Measurements from ENCODE around the gene KRT13.

KRT13 gene

DNA sequence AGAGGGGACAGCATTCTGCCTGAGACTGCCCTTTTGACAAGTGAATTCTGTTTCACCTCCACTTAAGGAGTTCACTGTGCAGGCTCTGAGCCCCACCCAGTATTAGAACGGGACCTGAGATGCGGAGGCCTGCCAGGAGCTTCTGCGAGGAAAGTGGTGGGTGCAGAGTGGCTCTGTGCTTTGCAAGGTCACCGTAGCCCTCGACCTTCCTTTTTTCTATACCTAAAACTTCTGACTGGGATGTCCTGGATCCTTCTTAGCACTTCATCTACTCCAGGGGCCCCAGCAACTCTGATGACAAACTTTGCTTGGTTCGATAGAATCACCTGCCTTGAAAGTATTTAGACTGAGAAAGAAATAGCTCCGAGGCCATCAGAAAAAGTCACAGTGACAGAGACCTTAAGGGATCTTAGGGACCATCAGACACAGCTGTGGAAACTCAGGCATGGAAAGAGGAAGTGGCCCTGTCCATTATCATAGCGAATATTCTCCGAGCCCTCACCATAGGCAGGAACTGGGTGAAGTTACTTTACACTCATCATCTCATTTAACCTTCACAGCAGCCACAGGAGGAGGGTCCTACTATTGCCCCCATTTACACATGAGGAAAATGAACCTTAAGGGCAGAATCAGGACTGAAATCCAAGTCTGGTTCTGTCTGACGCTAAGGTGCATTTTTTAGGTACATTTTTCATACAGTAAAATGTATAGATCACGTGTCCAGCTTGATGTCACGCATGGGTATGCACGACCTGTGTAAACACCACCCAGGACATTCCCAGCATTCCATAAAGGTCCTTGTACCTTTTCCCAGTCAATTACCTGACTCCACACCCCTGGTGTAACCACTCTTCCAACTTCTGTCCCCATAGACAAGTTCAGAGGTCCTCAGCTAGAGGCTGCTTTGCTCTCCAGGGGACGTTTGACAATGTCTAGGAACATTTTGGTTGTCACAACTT, 676 bp upstream of the KRT13 start:
- H3K4me1 ChIP-seq = no peaks in the 10 kb centered on the region
- H3K27me3 ChIP-seq (ENCODE audit: low read depth) = 0 out of 2 replicates have a peak, but pooled peaks cover 2% of the 10 kb centered on the region
- in situ Hi-C loops (cut with MboI; ENCODE audit: low sequenced_read_pairs) = no loop called here
- no peaks in the 10 kb centered on the region for H3K9me3 ChIP-seq
- no peak for DNase-seq (ENCODE audit: low spot score in 2 of 2)
- H3K36me3 ChIP-seq (replicated peaks) = no peaks in the 10 kb centered on the region
- no peak overlapping the region for H3K4me3 ChIP-seq

DNA sequence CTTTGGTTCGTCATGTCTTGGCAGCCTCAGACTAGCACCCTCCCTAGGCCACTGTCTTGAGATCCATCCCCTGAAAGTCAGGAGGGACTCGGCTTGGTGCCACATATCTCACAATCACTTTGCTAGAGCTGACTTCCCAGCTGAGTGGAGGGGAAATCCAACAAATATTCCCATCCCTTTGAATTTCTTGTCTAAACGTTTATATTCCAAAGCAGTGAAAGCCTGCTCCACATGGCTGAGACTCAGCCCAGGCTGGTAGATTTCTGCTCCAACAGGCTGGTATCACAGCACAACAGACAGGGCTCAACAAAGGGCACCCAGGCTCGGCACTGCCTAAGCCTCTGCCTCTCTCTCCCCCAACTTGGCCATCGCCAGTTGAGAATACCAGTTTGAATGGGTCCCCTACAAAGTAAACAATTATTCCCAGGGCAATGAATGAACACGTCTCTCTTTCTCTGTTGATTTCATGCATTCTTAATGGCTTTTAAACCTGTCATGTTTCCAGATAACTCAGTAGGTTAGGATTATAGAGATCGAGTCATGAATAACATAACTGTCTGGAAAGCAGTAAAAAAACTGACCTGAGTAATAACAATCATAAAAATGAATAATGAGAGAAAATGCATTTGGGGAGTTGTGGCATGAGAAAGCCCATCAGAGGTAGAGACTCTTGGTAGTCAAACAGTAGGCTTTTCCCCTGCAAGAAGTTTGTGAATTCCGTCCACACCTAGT, 1.0 kb downstream of the KRT13 start:
- Histone ChIP-seq H3K4me3 (no peak overlapping the region), H3K4me1 (no peaks in the 10 kb centered on the region), H3K27me3 (ENCODE audit: low read depth) (0 out of 2 replicates have a peak, but pooled peaks cover 2% of the 10 kb centered on the region), H3K9me3 (no peaks in the 10 kb centered on the region), H3K36me3 (replicated peaks) (no peaks in the 10 kb centered on the region)
- in situ Hi-C loops (cut with MboI; ENCODE audit: low sequenced_read_pairs) = no loop called here
- DNase-seq (ENCODE audit: low spot score in 2 of 2) = no peak

DNA sequence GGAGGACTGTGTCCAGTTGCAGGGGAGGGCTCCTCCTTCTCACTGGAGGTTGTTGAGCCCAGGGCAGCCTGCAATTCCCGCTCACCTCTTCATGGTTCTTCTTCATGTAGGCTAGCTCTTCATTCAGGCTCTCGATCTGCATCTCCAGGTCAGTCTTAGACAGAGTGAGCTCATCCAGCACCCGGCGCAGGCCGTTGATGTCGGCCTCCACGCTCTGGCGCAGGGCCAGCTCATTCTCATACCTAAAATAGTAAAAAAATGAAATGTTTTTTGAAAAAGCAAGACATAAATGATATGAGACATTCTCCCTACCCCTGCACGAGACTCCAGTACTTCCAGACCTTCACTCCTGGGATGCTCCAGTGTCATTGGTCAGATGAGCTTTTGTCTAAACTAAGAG, 2.2 kb downstream of the KRT13 start:
- H3K4me3 ChIP-seq = no peak overlapping the region
- no peaks in the 10 kb centered on the region for H3K36me3 ChIP-seq (replicated peaks)
- H3K9me3 ChIP-seq = no peaks in the 10 kb centered on the region
- H3K4me1 ChIP-seq = no peaks in the 10 kb centered on the region
- no peak for DNase-seq (ENCODE audit: low spot score in 2 of 2)
- in situ Hi-C loops (cut with MboI; ENCODE audit: low sequenced_read_pairs) = no loop called here
- H3K27me3 ChIP-seq (ENCODE audit: low read depth) = no peaks in the 10 kb centered on the region

DNA sequence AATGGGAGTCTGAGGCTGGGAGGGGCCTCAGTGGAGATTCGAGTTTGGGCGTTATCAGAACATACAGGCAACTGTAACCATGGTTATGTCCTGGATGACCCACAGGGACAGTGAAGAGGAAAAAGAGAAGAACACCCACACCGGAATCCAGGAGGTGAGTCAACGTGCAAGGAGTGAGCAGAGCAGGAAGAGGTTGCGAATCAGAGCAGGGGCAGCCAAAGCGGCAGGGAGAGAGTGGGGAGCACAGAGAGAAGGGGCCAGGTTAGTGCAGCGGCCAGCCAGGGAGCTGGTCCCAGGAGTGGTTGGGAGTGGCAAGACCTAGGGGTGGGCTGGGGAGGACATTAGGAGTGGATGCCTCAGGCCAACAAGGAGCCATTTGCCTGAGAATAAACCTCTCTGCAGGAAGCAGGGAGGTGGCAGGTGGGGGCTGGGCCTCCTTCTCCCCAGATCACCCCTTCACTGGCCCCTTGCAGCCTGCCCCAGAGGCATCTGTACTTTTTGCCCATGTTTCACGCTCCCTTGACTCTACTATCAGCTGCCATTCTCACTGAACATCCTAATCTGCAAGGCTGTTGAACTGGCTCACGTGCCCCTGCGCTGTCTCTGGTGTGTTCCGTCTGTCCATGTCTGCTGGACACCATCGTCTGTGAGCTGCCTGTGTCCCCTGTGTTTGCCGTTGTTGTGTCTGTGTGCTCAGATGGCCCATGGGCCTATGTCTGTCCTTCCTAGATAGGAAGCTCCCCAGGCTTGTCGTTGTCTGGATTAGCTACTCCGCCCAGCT, 5.1 kb downstream of the KRT13 start:
- no peaks in the 10 kb centered on the region for H3K4me1 ChIP-seq
- no peaks in the 10 kb centered on the region for H3K36me3 ChIP-seq (replicated peaks)
- H3K9me3 ChIP-seq = no peaks in the 10 kb centered on the region
- in situ Hi-C loops (cut with MboI; ENCODE audit: low sequenced_read_pairs) = no loop called here
- H3K27me3 ChIP-seq (ENCODE audit: low read depth) = no peaks in the 10 kb centered on the region
- no peak for DNase-seq (ENCODE audit: low spot score in 2 of 2)
- no peak overlapping the region for H3K4me3 ChIP-seq

DNA sequence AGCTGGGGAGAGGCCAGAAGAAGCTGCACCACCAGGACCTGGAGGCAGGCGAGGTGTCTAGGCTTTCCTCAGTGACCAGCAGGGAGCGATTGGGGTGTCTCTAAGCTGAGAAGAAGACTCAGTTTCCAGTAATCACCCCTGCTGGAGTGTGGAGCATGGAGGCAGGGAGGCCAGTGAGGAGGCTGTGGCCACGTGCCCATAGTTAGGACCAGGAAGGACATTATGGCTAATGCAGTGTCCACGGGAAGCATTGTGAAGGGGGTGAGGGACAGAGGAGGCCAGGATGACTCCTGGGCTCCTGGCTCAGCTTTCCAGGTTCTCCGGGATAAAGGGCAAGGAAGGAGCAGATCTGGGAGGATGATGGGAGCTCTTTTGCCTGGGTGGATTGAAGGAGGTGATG, 5.7 kb downstream of the KRT13 start:
- in situ Hi-C loops (cut with MboI; ENCODE audit: low sequenced_read_pairs) = no loop called here
- Histone ChIP-seq H3K9me3 (no peaks in the 10 kb centered on the region), H3K4me3 (no peak overlapping the region), H3K36me3 (replicated peaks) (no peaks in the 10 kb centered on the region), H3K4me1 (no peaks in the 10 kb centered on the region), H3K27me3 (ENCODE audit: low read depth) (no peaks in the 10 kb centered on the region)
- DNase-seq (ENCODE audit: low spot score in 2 of 2) = no peak

DNA sequence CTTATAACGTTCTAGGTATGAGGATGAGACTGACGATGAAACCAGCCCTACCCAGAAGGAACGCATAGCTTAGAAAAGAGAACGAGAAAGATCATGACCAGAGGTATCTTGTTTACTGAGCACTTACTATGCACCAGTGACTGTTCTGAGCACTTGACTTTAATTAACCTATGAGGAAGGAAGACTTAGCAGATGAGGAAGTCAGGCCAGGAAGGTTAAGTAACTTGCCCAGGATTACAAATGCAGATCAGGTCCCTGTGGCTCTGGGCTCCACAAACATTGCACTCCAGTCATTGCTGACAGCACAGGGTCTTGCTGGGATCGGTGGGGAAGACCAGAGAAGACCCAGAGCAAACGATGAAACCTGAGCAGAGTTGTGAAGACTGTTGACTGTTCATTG, 7.1 kb downstream of the KRT13 start:
- H3K4me3 ChIP-seq = no peak overlapping the region
- in situ Hi-C loops (cut with MboI; ENCODE audit: low sequenced_read_pairs) = no loop called here
- no peak for DNase-seq (ENCODE audit: low spot score in 2 of 2)
- H3K9me3 ChIP-seq = no peaks in the 10 kb centered on the region
- H3K27me3 ChIP-seq (ENCODE audit: low read depth) = no peaks in the 10 kb centered on the region
- H3K4me1 ChIP-seq = no peaks in the 10 kb centered on the region
- H3K36me3 ChIP-seq (replicated peaks) = no peaks in the 10 kb centered on the region

DNA sequence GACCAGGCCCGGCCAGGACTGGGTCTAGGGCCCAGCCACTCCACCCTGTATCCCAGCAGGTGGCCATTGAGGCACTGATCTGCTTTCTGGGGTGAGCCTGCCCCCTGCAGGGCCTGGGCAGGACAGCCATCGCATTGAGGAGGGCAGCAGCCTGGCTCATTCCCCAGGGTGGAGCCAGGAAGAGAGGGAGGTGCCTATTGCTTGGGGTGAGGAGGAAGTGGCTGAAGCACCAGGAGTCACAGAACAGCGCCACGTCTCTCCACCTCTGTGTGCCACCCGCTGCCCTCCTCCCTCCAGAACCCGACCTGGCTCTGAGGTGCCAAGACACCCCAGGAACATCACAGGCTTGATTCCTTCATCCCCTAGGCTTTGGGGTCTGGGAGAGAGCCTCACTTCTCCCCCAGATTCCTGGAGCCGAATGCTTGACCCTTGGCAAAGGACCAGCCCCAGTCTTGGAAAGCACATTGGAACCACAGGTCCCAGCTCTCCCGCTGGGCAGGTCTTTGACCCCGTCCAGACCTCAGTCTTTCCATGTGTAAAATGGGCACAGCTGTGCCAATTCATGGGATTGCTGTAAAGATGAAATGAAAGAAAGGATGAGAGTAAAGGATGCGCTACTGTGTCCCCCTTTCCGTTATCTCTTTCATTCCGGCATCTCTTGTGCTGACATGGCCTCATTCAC, 8.5 kb downstream of the KRT13 start:
- Histone ChIP-seq H3K27me3 (ENCODE audit: low read depth) (no peaks in the 10 kb centered on the region; the same call in 1 of the 2 replicates), H3K4me1 (no peaks in the 10 kb centered on the region), H3K9me3 (no peaks in the 10 kb centered on the region), H3K36me3 (replicated peaks) (no peaks in the 10 kb centered on the region), H3K4me3 (no peak overlapping the region)
- peak; percentile 43 to 80 for DNase-seq (ENCODE audit: low spot score in 2 of 2)
- in situ Hi-C loops (cut with MboI; ENCODE audit: low sequenced_read_pairs) = no loop called here

DNA sequence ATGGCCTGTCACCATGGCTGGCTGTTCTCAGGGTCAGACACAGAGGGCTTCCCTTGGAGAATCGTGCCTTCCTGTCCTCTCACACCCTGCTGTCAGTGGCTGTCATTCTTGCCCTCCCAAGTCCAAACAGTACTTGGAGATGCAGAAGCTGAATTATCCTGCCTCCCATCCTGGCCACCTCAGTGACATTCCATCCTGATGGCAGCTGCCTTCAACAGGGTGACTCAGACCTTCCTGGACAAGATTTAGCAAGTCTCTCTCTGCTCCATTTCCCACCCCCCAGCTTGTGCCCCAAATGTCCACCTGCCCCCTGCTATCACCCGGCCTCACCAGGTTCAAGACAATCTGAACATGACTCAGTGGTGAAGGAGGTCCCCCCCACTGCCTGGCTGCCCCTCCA, 10.9 kb downstream of the KRT13 start:
- in situ Hi-C loops (cut with MboI; ENCODE audit: low sequenced_read_pairs) = no loop called here
- no peaks in the 10 kb centered on the region for H3K4me1 ChIP-seq
- H3K4me3 ChIP-seq = no peak overlapping the region

DNA sequence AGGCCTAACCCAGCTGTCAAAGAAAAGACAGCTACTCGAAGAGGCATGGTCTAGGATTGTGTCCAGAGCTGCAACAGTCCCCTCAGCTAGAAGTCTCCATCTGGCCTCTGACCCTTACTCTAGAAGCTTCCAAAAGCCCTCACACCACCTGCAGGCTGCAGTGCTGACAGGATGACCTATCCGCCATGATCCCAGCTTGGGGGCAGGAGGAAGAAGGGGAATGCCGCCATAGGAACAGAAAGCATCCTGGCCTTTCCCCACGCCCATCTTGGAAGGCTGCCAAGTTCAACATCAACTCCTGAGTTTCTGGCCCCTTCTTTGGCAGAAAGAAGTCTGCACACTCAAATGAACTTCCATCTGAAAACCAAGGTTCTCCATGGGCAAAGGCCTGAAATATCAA, 12.6 kb downstream of the KRT13 start:
- Histone ChIP-seq H3K9me3 (no peaks in the 10 kb centered on the region), H3K4me3 (no peak overlapping the region), H3K27me3 (ENCODE audit: low read depth) (peaks cover 15% of the 10 kb centered on the region), H3K4me1 (no peaks in the 10 kb centered on the region), H3K36me3 (replicated peaks) (no peaks in the 10 kb centered on the region)
- in situ Hi-C loops (cut with MboI; ENCODE audit: low sequenced_read_pairs) = no loop called here
- peak; percentile 45 to 86 for DNase-seq (ENCODE audit: low spot score in 2 of 2)

More for the DNA sequence above, 10.9 kb downstream of the KRT13 start:
- Histone ChIP-seq H3K27me3 (ENCODE audit: low read depth) (peaks cover 13% of the 10 kb centered on the region), H3K36me3 (replicated peaks) (no peaks in the 10 kb centered on the region), H3K9me3 (no peaks in the 10 kb centered on the region)
- DNase-seq (ENCODE audit: low spot score in 2 of 2) = no peak

DNA sequence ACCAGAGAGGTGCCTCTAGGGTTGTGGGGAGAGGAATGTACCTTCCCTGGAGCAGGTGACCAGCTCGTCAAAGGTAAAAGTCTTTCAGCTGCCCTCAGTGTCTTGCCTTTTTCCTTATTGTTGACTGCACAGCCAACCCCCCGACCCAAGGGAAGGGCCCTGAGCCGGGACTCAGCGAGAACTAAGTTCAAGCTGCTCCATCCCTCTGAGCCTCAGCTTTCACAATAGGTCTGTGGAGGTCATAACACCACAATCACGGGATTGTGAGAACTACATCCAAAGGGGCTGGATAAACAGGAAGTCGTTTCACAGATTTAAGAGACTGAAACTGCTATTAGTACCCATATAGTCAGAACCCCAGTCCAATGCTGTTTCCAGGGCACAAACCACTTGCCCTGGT, 13.1 kb downstream of the KRT13 start:
- no peak for DNase-seq (ENCODE audit: low spot score in 2 of 2)
- H3K4me3 ChIP-seq = no peak overlapping the region
- H3K4me1 ChIP-seq = no peaks in the 10 kb centered on the region
- H3K36me3 ChIP-seq (replicated peaks) = no peaks in the 10 kb centered on the region
- in situ Hi-C loops (cut with MboI; ENCODE audit: low sequenced_read_pairs) = no loop called here
- H3K27me3 ChIP-seq (ENCODE audit: low read depth) = peaks cover 15% of the 10 kb centered on the region
- H3K9me3 ChIP-seq = no peaks in the 10 kb centered on the region

DNA sequence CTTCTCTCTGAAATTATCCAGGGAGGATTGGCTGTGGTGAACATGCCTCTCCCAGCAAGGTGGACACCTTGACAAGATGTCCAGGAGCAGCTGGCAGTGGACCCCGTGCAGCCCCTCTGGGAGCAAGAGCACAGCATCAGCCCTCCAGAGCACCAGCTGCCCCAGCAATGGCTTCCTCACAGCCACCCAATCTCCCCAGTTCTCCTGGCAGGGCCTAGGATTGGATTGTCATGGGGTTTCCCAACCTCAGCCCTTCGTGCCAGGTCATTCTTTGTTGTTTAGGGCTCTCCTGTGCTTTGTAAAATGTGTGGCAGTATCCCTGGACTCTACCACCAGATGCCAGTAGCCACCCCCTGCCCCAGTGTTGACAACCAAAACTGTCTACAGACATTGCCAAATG, 13.9 kb downstream of the KRT13 start:
- Histone ChIP-seq H3K4me1 (no peaks in the 10 kb centered on the region), H3K4me3 (no peak overlapping the region), H3K36me3 (replicated peaks) (no peaks in the 10 kb centered on the region), H3K9me3 (no peaks in the 10 kb centered on the region), H3K27me3 (ENCODE audit: low read depth) (peaks cover 15% of the 10 kb centered on the region)
- in situ Hi-C loops (cut with MboI; ENCODE audit: low sequenced_read_pairs) = no loop called here
- DNase-seq (ENCODE audit: low spot score in 2 of 2) = no peak

DNA sequence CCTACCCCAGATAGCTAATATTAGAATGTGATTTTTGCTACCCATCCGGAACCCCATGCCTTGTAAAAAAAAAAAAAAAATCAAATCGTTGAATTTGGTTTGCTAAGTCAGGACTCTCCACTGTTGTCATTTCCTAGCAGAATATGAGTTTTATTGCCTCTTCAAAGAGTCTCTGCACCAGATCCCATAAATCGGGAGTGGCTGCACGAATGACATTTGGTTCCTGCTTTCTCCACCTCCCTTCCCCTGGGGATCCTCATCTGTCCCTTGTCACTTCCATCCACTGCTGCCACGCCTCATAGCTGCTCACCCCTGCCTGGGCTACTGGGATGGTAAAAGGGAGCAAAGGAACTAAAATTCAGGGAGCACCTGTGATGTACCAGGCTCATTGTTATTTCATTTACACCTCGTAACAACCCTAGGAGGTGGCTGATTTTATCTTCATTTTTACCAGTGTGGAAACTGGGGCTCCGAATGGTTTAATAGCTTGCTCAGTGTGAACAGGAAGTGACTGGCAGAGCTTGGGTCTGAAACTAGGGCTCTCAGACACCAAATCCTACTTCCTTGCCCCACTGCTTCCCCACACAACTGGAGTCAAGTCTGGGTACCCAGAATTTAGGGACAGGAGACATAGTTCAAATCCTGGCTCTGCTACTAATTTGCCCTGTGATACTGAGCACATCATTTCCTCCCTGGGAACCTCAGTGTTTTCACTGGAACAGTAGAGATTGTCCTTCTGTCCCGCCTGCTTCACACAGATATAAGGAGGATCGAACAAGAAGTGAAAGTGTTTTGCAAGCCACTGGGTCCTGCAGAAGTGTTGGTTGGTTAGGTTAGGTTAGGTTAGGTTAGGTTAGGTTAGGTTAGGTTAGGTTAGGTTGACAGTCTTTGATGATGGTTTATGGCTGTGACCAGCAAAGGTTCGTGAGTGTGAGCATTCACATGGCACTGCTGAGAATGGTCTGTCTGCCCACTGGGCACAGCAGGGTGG, 15.1 kb downstream of the KRT13 start:
- Histone ChIP-seq H3K9me3 (no peaks in the 10 kb centered on the region), H3K36me3 (replicated peaks) (no peaks in the 10 kb centered on the region), H3K4me1 (no peaks in the 10 kb centered on the region), H3K4me3 (no peak overlapping the region), H3K27me3 (ENCODE audit: low read depth) (peaks cover 15% of the 10 kb centered on the region)
- no peak for DNase-seq (ENCODE audit: low spot score in 2 of 2)
- in situ Hi-C loops (cut with MboI; ENCODE audit: low sequenced_read_pairs) = no loop called here

All from HAP-1 (cell line).